Tibial artery (tissue), 4 donors: ENCODE results near the gene FOLR3.
"Not testable (repeated sequence)": the region's sequence is repeated elsewhere in the genome, so short reads cannot be mapped to it uniquely, and the experiment has no call there.

Source experiments
- DNase-seq, 2 donors: peaks; one replicate each; pipeline ENCODE4 v3.0.0-alpha.2; 2019
- H3K27ac ChIP-seq, 2 donors: fragments of 200-600 bp; sonication (generic) in 1 of 2; 1 replicate in 1 of 2; 2 replicates in 1 of 2; pipeline ENCODE4 v1.5.1; 2018 to 2019; ENCODE audit warnings: mild to moderate bottlenecking in 1 of 2
- H3K27me3 ChIP-seq, 2 donors: fragments of 200-600 bp; sonication (generic) in 1 of 2; one replicate each; pipeline versions ENCODE4 v1.5.1 to v1.6.0; 2016 to 2019
- H3K36me3 ChIP-seq, 3 donors: fragments of 200-600 bp; sonication (generic) in 2 of 3; one replicate each; pipeline ENCODE4 v1.5.1; 2016 to 2019; ENCODE audit warnings: mild to moderate bottlenecking in 2 of 3
- H3K4me1 ChIP-seq, 4 donors: fragments of 200-600 bp; sonication (generic) in 2 of 4; 1 replicate in 3 of 4; 2 replicates in 1 of 4; pipeline ENCODE4 v1.5.1; 2016 to 2019
- H3K4me3 ChIP-seq, 2 donors: fragments of 200-600 bp; sonication (generic) in 1 of 2; 1 replicate in 1 of 2; 2 replicates in 1 of 2; pipeline ENCODE4 v1.5.1; 2018 to 2019; ENCODE audit warnings: mild to moderate bottlenecking in 2 of 2
- H3K9me3 ChIP-seq, 3 donors: fragments of 200-600 bp; sonication (generic) in 1 of 3; one replicate each; pipeline ENCODE4 v1.5.1; 2016 to 2019
- CTCF ChIP-seq, 2 experiments: fragments of 200-600 bp in 1 of 2; fragments of 450-650 bp in 1 of 2; IDR thresholded peaks; one replicate each; pipeline ENCODE4 v1.5.1; 2017 to 2019; ENCODE audit warnings: antibody characterized with exemption in 2 of 2, mild to moderate bottlenecking in 1 of 2, moderate library complexity in 1 of 2
- intact Hi-C: fragments of 100-400 bp; cut with DNase I; formaldehyde crosslinking; loops from one replicate; pipeline ENCODE4 v1.15.0; 2023; ENCODE audit warnings: low total_unique reads

The FOLR3 gene

GRCh38 chr11:72154816-72155215 lies 19.3 kb downstream of the FOLR3 start:
- Histone ChIP-seq H3K27me3 (peaks cover 0 to 18% of the 10 kb centered on the region in 2 donors), H3K36me3 (no peaks in the 10 kb centered on the region), H3K9me3 (no peaks in the 10 kb centered on the region), H3K4me1 (no peaks in the 10 kb centered on the region), H3K27ac (no peak overlapping the region), H3K4me3 (no peak overlapping the region)
- intact Hi-C loops: no loop called here
- DNase-seq: no peak
- no peak for TF ChIP-seq CTCF (IDR thresholded peaks at IDR 0.05)

GRCh38 chr11:72155751-72156150 lies 20.2 kb downstream of the FOLR3 start:
- no peak for TF ChIP-seq CTCF (IDR thresholded peaks at IDR 0.05)
- H3K9me3 ChIP-seq: no peaks in the 10 kb centered on the region
- no peaks in the 10 kb centered on the region for H3K4me1 ChIP-seq
- intact Hi-C loops: no loop called here
- peaks cover 0 to 22% of the 10 kb centered on the region in 2 donors for H3K27me3 ChIP-seq
- H3K36me3 ChIP-seq: no peaks in the 10 kb centered on the region
- no peak overlapping the region for H3K27ac ChIP-seq
- no peak for DNase-seq
- no peak overlapping the region for H3K4me3 ChIP-seq

- DNase-seq: no peak
- no peaks in the 10 kb centered on the region for H3K4me1 ChIP-seq
- no peak overlapping the region for H3K27ac ChIP-seq
- TF ChIP-seq CTCF (IDR thresholded peaks at IDR 0.05): no peak
- H3K4me3 ChIP-seq: no peak overlapping the region
- H3K36me3 ChIP-seq: no peaks in the 10 kb centered on the region
- H3K9me3 ChIP-seq: no peaks in the 10 kb centered on the region
- intact Hi-C loops: no loop called here
- H3K27me3 ChIP-seq: peaks cover 0 to 23% of the 10 kb centered on the region in 2 donors
These were observed 21.6 kb downstream of the FOLR3 start for GRCh38 chr11:72157131-72157530.

GRCh38 chr11:72160319-72160718 lies 24.8 kb downstream of the FOLR3 start:
- Histone ChIP-seq H3K27me3 (peaks cover 0 to 22% of the 10 kb centered on the region in 2 donors), H3K9me3 (no peaks in the 10 kb centered on the region), H3K4me1 (no peaks in the 10 kb centered on the region), H3K27ac (no peak overlapping the region), H3K4me3 (no peak overlapping the region), H3K36me3 (no peaks in the 10 kb centered on the region)
- intact Hi-C loops: no loop called here
- no peak for TF ChIP-seq CTCF (IDR thresholded peaks at IDR 0.05)
- no peak for DNase-seq

GRCh38 chr11:72162891-72163492 lies 27.5 kb downstream of the FOLR3 start:
- H3K27ac ChIP-seq: no peak overlapping the region
- no peaks in the 10 kb centered on the region for H3K4me1 ChIP-seq
- TF ChIP-seq CTCF (IDR thresholded peaks at IDR 0.05): no peak
- no peak for DNase-seq
- H3K4me3 ChIP-seq: no peak overlapping the region
- H3K36me3 ChIP-seq: no peaks in the 10 kb centered on the region
- intact Hi-C loops: no loop called here
- no peaks in the 10 kb centered on the region for H3K9me3 ChIP-seq
- peaks cover 0 to 22% of the 10 kb centered on the region in 2 donors for H3K27me3 ChIP-seq

- H3K27ac ChIP-seq, H3K4me3 ChIP-seq, H3K36me3 ChIP-seq, H3K9me3 ChIP-seq, intact Hi-C loops, DNase-seq, H3K4me1 ChIP-seq: not testable (repeated sequence)
- H3K27me3 ChIP-seq: peaks cover 0 to 14% of the 10 kb centered on the region in 2 donors
These were observed 28.7 kb downstream of the FOLR3 start for GRCh38 chr11:72164187-72164586.

- H3K27me3 ChIP-seq, intact Hi-C loops, H3K4me3 ChIP-seq, H3K36me3 ChIP-seq, H3K4me1 ChIP-seq, DNase-seq, H3K27ac ChIP-seq, H3K9me3 ChIP-seq: not testable (repeated sequence)
These were observed 33.6 kb downstream of the FOLR3 start for GRCh38 chr11:72169046-72169555.

GRCh38 chr11:72169754-72170153 lies 34.2 kb downstream of the FOLR3 start:
- H3K27me3 ChIP-seq, intact Hi-C loops, H3K4me1 ChIP-seq, H3K9me3 ChIP-seq, DNase-seq, H3K27ac ChIP-seq, H3K4me3 ChIP-seq, H3K36me3 ChIP-seq: not testable (repeated sequence)

GRCh38 chr11:72172043-72172442 lies 36.5 kb downstream of the FOLR3 start:
- intact Hi-C loops, H3K27me3 ChIP-seq, DNase-seq, H3K27ac ChIP-seq, H3K4me1 ChIP-seq, H3K36me3 ChIP-seq, H3K4me3 ChIP-seq, H3K9me3 ChIP-seq: not testable (repeated sequence)
